HG02973 (cell line): Measurements from ENCODE around the gene PEMT.
"Not testable (repeated sequence)": the region's sequence is repeated elsewhere in the genome, so short reads cannot be mapped to it uniquely, and the experiment has no call there.

Experiments
- ATAC-seq: cut with Tn5 transposase; IDR thresholded peaks from one replicate; pipeline ENCODE4 v1.9.1; 2021; ENCODE audit warnings: moderate library complexity; ENCODE audit not compliant: unreplicated experiment

Gene PEMT, protein sequence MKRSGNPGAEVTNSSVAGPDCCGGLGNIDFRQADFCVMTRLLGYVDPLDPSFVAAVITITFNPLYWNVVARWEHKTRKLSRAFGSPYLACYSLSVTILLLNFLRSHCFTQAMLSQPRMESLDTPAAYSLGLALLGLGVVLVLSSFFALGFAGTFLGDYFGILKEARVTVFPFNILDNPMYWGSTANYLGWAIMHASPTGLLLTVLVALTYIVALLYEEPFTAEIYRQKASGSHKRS

GRCh38 chr17:17591355-17592298 is at the start of gene PEMT:
PEMT (minus strand) TSS chr17:17591708; CDS start chr17:17591626, 82 bp downstream.
- peak; percentile 91 for ATAC-seq

DNA sequence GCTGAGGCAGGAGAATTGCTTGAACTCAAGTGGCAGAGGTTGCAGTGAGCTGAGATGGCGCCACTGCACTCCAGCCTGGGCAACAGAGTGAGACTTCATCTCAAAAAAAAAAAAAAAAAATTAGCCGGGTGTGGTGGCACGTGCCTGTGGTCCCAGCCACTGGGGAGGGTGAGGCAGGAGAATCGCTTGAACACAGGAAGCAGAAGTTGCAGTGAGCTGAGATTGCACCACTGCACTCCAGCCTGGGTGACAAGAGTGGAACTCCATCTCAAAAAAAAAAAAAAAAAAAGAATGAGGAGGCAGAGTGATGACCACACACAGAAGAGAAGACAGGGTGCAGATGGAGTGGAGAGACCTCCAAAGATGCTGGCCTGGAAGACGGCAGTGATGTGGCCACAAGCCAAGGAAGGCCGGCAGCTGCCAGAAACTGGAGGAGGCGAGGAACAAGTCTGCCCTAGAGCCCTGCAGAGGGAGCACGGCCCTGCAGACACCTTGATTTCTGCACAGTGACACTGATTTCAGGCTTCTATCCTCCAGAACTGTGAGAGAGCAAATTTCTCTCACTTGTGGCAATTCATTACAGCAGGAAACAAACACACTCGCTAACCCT is 48.3 kb upstream of the PEMT start:
- ATAC-seq = not testable (repeated sequence)

- no peak for ATAC-seq
Measured at GRCh38 chr17:17638467-17638866, 47.0 kb upstream of the PEMT start.

GRCh38 chr17:17636272-17636885 is 44.9 kb upstream of the PEMT start:
- no peak for ATAC-seq

- ATAC-seq = not testable (repeated sequence)
Measured at GRCh38 chr17:17635537-17636271, 44.2 kb upstream of the PEMT start.

DNA sequence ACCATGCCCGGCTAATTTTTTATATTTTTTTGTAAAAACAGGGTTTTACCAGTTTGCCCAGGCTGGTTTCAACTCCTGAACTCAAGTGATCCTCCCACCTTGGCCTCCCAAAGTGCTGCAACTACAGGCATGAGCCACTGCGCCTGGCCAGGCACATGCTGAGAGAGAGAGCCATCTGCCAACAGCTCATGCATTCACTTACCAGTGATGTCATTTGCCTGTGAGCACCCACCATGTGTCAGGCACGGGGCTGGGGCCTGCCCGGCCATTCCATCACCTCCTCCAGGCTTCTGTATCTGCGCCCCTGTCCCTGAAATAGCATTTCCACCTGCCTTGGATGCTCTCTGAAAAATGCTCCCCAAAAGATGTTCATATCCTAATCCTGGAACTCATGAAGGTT is 43.6 kb upstream of the PEMT start:
- no peak for ATAC-seq

DNA sequence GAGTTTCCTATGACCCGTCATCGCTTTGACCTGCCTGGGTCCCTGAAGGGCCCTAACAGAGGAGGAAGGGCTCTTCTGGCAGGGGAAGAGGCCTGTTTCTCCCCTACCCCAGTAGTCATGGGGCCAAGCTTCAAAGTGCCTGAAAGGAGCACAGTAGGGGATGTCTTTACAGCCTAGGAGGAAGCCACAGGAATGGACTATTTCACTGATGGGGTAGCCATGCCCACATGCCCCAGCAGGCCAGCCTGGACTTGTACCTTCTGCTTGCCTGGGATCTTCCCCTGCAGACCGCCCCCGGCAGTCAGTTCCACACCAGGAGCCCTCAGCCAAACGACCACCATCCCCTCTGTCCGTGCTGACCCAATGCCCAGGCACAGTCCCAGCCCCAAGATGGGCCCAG is 41.8 kb upstream of the PEMT start:
- ATAC-seq = no peak

- not testable (repeated sequence) for ATAC-seq
Measured at GRCh38 chr17:17632690-17633089, 41.2 kb upstream of the PEMT start.

DNA sequence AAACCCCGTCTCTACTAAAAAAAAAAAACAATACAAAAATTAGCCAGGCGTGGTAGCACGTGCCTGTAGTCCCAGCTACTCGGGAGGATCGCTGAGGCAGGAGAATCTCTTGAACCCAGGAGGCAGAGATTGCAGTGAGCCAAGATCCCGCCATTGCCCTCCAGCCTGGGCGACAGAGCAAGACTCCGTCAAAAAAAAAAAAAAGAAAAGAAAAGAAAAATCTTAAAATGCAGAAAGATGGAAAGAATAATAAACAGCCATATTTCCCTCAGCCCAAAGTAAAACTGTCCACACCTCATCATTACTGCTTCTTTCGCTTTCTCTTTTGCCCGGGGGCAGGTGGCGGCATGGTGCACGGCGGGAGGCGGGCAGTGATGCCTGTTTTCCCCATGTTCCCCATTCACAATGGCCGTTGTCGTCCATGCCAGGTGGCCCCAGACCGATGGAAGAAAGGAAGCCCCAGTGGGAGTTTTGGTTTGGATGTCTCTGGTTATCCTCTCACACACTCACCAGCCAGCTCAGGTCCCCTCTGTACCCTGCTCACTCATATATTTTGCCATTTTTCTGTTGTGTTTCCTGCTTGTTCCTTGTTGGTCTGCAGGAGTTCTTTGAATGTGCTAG is 37.0 kb upstream of the PEMT start:
- no peak for ATAC-seq

DNA sequence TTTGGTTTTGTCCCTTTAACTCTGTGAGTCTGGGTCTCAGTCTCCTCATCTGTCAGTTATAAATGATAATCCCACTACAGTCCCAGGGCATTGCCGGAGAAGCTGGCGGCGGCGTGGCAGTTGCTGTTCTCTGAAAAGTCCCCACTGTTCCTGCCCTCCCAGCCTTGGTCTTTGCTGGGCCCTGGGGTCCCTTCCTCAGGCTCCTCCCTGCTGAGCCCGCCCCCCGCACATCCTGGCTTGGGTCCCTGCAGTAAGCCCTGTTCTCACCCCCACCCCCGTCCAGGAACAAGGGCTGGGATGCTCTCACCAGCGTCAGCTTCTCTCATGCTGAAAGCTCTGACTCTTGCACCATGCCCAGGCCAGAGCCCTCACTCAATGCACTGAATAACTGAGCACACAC is 35.3 kb upstream of the PEMT start:
- no peak for ATAC-seq

DNA sequence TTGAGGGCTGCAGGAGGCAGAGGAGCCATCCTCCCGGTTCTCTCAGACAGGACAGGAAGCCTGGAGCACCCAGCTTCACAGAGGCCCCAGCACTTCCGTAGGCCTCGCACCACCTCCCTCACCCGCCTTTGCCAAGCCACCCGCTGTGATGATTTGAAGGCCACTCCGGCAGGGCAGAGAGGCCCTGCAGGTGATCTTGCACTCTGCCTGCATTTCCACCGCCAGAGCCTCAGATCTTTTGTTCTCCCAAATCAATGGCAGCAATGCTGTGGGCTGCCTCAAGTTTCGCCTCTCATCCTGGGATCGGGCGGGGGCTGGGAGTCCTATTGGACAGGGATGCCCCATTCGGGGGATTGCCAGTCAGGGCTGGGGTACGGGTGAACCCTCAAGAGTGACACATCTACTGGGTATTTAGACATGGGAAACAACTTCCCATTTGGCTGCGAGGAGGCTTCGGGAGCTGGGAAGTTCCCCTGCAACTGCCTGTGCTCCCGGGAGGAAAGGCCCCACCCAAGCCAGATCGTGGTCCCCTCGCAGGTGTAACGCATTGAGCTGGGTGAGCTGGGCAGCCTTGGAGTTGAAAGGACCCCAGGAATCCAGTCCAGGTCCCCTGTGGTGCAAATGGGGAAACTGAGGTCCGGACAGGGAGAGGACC is 34.8 kb upstream of the PEMT start:
- no peak for ATAC-seq

DNA sequence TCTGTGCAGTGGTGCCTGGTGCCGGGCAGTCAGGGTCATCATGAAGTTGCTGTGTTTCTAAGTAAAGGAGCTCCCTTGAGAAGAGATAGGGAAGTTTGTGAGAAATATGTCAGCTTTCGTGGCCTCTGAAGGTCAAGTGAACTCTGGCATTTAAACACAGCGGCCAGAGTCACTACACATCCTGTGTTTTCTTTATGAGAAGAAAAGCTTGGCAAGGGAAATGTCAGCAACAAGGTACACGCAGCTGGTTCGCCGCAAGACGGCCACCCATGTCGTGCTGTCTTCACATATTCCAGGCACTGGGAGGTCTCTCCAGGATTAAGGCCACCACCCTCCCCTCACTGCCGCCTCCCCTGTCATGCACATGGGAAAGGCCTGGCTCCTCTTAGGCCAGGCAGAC is 33.2 kb upstream of the PEMT start:
- no peak for ATAC-seq

DNA sequence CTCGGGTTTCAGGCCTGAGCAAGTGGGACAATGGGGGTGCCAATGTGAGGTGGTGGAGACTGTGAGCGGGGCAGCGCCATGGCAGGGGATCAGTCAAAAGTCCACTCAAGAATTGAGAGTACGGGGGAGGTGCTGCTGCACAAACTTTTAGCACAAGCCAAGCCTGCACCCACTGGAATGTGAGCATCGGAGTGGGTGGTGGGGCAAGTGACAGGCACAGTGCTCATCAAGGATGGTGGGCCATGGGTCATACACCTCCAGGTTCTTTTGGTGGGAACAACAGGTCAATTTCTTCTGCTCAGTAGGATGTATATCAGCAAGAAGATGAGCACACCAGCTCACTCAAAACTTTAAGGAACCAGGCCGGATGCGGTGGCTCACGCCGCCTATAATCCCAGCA is 32.4 kb upstream of the PEMT start:
- ATAC-seq = no peak

GRCh38 chr17:17621254-17621653 is 29.7 kb upstream of the PEMT start:
- no peak for ATAC-seq

DNA sequence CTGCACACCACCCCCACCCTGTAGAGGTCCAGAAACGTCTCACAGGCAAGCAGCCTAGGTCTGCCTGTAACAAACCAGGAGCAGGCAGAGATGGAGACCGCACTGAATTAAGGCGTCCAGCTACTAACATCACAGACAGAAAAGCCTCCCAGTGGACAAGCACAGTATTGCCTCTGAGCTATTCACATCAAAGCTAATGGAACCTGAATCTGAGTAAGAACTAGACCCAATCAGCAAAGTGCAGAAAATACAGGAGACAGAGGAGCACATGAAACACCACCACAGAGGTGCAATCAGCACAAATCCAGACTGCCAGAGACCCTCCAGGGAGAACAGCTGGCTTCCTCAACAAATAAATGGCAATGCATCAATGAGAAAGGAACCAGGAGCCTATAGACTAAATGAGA is 22.2 kb upstream of the PEMT start:
- no peak for ATAC-seq

GRCh38 chr17:17612085-17613022 is 20.8 kb upstream of the PEMT start:
- ATAC-seq = no peak

DNA sequence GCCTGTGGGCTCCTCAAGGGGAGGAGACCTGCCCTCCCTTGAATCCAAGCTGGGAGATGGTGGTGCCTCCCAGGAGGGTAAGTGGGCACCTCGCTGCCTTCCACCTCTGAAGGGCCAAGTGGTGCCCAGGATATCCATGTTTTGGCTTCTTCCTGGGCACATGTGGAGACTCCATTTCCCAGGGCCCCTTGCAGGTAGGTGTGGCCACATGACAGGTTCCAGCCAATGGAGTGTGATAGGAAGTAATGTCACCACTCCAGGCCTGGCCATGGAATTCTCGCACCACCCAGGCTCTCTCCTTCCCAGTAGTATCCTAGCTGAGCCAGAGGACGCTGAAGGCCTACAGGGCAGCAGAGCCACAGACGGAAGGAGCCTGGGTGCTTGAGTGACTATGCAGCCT is 17.6 kb upstream of the PEMT start:
- ATAC-seq = no peak

DNA sequence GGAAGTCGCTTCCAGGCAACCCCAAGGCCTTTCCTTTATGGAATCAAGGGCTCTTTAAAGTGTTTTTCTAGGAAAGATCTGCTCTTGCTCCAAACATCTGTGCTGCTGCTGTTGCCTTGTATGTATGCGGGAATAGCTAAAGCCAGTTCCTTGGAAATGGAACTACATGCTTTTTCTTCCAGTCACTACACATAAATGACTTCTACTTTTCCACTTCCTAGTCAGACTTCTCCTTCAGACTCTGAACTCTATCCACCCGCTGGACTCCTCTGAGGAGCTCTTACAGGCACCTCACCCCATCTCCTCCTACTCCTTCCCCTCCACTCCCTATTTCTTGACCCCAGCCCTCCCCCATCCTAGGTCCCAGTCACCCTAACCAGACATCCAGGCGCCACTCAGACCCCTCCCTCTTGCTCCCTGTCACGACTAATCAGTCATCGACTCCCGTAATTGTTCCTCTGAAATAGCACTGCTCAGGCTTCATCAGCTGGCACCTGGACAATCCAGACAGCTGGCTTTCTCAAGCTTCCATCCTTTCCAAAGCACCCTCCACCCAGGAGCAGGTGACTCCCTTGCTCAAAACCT is 15.0 kb upstream of the PEMT start:
- ATAC-seq = no peak
